H9 (cell line): ENCODE results near the gene CEP192. TPM values are rescaled to one million over a fixed set of nuclear protein-coding genes. Genes with fewer than 3 reads are reported as not detected.

ENCODE experiments used
- DNase-seq: peaks from one replicate; pipeline ENCODE4 v3.0.0-alpha.2; 2017
- H2AFZ ChIP-seq: one replicate; pipeline ENCODE4 v1.6.1; 2013; ENCODE audit warnings: mild to moderate bottlenecking, low read length, control low read depth, moderate library complexity
- H2AK5ac ChIP-seq: 2 replicates; pipeline ENCODE4 v1.6.1; 2013; ENCODE audit warnings: low read length, control low read depth, mixed read lengths; ENCODE audit not compliant: insufficient read length
- H2BK120ac ChIP-seq: one replicate; pipeline ENCODE4 v1.6.1; 2013; ENCODE audit warnings: low read depth, mild to moderate bottlenecking, low read length, control low read depth, inconsistent platforms; ENCODE audit not compliant: poor library complexity, severe bottlenecking
- H2BK12ac ChIP-seq: 2 replicates; pipeline ENCODE4 v1.6.1; 2013; ENCODE audit warnings: low read length, control low read depth, mixed read lengths, low read depth; ENCODE audit not compliant: insufficient read length
- H2BK15ac ChIP-seq: 2 replicates; pipeline ENCODE4 v1.6.1; 2013; ENCODE audit warnings: low read depth, low read length, control low read depth
- H2BK20ac ChIP-seq: one replicate; pipeline ENCODE4 v1.6.1; 2013; ENCODE audit warnings: low read depth, mild to moderate bottlenecking, low read length, control low read depth, inconsistent platforms; ENCODE audit not compliant: poor library complexity, severe bottlenecking
- H2BK5ac ChIP-seq: 2 replicates; pipeline ENCODE4 v1.6.1; 2013; ENCODE audit warnings: low read length, control low read depth, mixed read lengths; ENCODE audit not compliant: insufficient read length
- H3K14ac ChIP-seq: 2 replicates; pipeline ENCODE4 v1.6.1; 2013; ENCODE audit warnings: low read length, control low read depth; ENCODE audit not compliant: insufficient read depth
- H3K18ac ChIP-seq: 2 replicates; pipeline ENCODE4 v1.6.1; 2013; ENCODE audit warnings: low read depth, mild to moderate bottlenecking, mixed read lengths, low read length, control low read depth; ENCODE audit not compliant: insufficient read length
- H3K23ac ChIP-seq: 2 replicates; pipeline ENCODE4 v1.6.1; 2013; ENCODE audit warnings: low read length, control low read depth, mixed read lengths, low read depth; ENCODE audit not compliant: insufficient read length
- H3K23me2 ChIP-seq: 2 replicates; pipeline ENCODE4 v1.6.1; 2013; ENCODE audit warnings: low read depth, mild to moderate bottlenecking, mixed read lengths, low read length, control low read depth; ENCODE audit not compliant: insufficient read length, poor library complexity, severe bottlenecking
- H3K27ac ChIP-seq: 2 replicates; pipeline ENCODE4 v1.5.1; 2013; ENCODE audit warnings: low read length, control low read depth, mixed read lengths, low read depth; ENCODE audit not compliant: insufficient read length
- H3K27me3 ChIP-seq: 2 replicates; pipeline ENCODE4 v1.6.1; 2013; ENCODE audit warnings: low read length, control low read depth, inconsistent platforms; ENCODE audit not compliant: insufficient read depth
- H3K4ac ChIP-seq: 2 replicates; pipeline ENCODE4 v1.6.1; 2013; ENCODE audit warnings: low read depth, mild to moderate bottlenecking, control low read depth, inconsistent platforms, low read length, moderate library complexity
- H3K4me1 ChIP-seq: 2 replicates; pipeline ENCODE4 v1.6.1; 2013; ENCODE audit warnings: low read length, control low read depth, inconsistent platforms; ENCODE audit not compliant: insufficient read depth
- H3K4me2 ChIP-seq: 2 replicates; pipeline ENCODE4 v1.6.1; 2013; ENCODE audit warnings: low read length, control low read depth, mixed read lengths; ENCODE audit not compliant: insufficient read length, insufficient read depth
- H3K56ac ChIP-seq: 2 replicates; pipeline ENCODE4 v1.6.1; 2013; ENCODE audit warnings: low read depth, mild to moderate bottlenecking, mixed read lengths, low read length, control low read depth; ENCODE audit not compliant: insufficient read length
- H3K79me1 ChIP-seq: 2 replicates; pipeline ENCODE4 v1.6.1; 2013; ENCODE audit warnings: low read depth, mild to moderate bottlenecking, moderate library complexity, low read length, control low read depth, inconsistent platforms; ENCODE audit not compliant: insufficient read depth, poor library complexity, severe bottlenecking
- H3K79me2 ChIP-seq: 2 replicates; pipeline ENCODE4 v1.6.1; 2013; ENCODE audit warnings: low read length, control low read depth, inconsistent platforms; ENCODE audit not compliant: insufficient read depth
- H3K9ac ChIP-seq: 2 replicates; pipeline ENCODE4 v1.6.1; 2013; ENCODE audit warnings: low read length, control low read depth, mixed read lengths; ENCODE audit not compliant: insufficient read length; ENCODE audit errors: extremely low read depth
- H3K9me3 ChIP-seq: one replicate; pipeline ENCODE4 v1.6.1; 2013; ENCODE audit warnings: low read depth, low read length, inconsistent platforms; ENCODE audit not compliant: control insufficient read depth
- H3T11ph ChIP-seq: one replicate; pipeline ENCODE4 v1.6.1; 2013; ENCODE audit warnings: mild to moderate bottlenecking, low read length, control low read depth, inconsistent platforms
- H4K20me1 ChIP-seq: one replicate; pipeline ENCODE4 v1.6.1; 2013; ENCODE audit not compliant: control insufficient read depth, insufficient read length, insufficient read depth
- H4K5ac ChIP-seq: 2 replicates; pipeline ENCODE4 v1.6.1; 2013; ENCODE audit warnings: low read depth, mild to moderate bottlenecking, mixed read lengths, low read length, control low read depth; ENCODE audit not compliant: insufficient read length
- H4K8ac ChIP-seq: replicated peaks from 2 replicates; pipeline ENCODE4 v1.6.1; 2013; ENCODE audit warnings: low read length, control low read depth, mixed read lengths, low read depth; ENCODE audit not compliant: insufficient read length
- H4K91ac ChIP-seq: 2 replicates; pipeline ENCODE4 v1.6.1; 2013; ENCODE audit warnings: low read depth, mild to moderate bottlenecking, moderate library complexity, mixed read lengths, low read length, control low read depth; ENCODE audit not compliant: insufficient read length
- H3K27ac Mint-ChIP-seq, 3 experiments: 2 replicates in 2 of 3; 3 replicates in 1 of 3; pipeline ENCODE4 v1.8.0; 2020 to 2021; ENCODE audit warnings: mixed read lengths in 3 of 3, mild to moderate bottlenecking in 1 of 3, moderate library complexity in 1 of 3
- H3K27me3 Mint-ChIP-seq: 2 replicates; pipeline ENCODE4 v1.8.0; 2021; ENCODE audit warnings: low read depth, mild to moderate bottlenecking, moderate library complexity, mixed read lengths
- H3K36me3 Mint-ChIP-seq, 3 experiments: 2 replicates in 2 of 3; 3 replicates in 1 of 3; pipeline ENCODE4 v1.8.0; 2020 to 2021; ENCODE audit warnings: low read depth in 3 of 3, mixed read lengths in 3 of 3; ENCODE audit not compliant: insufficient read depth in 1 of 3
- H3K4me1 Mint-ChIP-seq, 2 experiments: 2 replicates each; pipeline ENCODE4 v1.8.0; 2020; ENCODE audit warnings: mixed read lengths in 2 of 2
- H3K4me3 Mint-ChIP-seq, 2 experiments: 2 replicates in 1 of 2; 3 replicates in 1 of 2; pipeline ENCODE4 v1.8.0; 2020 to 2021; ENCODE audit warnings: mild to moderate bottlenecking in 2 of 2, mixed read lengths in 2 of 2, moderate library complexity in 1 of 2
- H3K9me3 Mint-ChIP-seq, 2 experiments: 2 replicates in 1 of 2; 3 replicates in 1 of 2; pipeline ENCODE4 v1.8.0; 2020; ENCODE audit warnings: mild to moderate bottlenecking in 2 of 2, mixed read lengths in 2 of 2, moderate library complexity in 1 of 2
- CTCF ChIP-seq: fragments of 200-600 bp; sonication (generic); conservative IDR thresholded peaks from 3 replicates; pipeline ENCODE4 v1.8.0; 2021; ENCODE audit warnings: antibody characterized with exemption, mild to moderate bottlenecking
- WGBS: extraction: QIAGEN DNeasy Blood & Tissue Kit; methylation state at CpG from one replicate; pipeline ENCODE4 v1.1.7; 2013; ENCODE audit warnings: missing lambda C conversion rate, low lambda C conversion rate, mixed read lengths; ENCODE audit not compliant: insufficient read length; ENCODE audit errors: extremely low coverage; 5-methylcytosine and 5-hydroxymethylcytosine counted together
- total RNA-seq: library from RNA; stranded (reverse); gene quantifications from 2 replicates; pipeline ENCODE4 v1.2.1, GENCODE V29; 2021

CEP192 gene
- total RNA-seq, 1 experiment from 2014 or later: 23.5 TPM

GRCh38 chr18:13017247-13017875 lies 26.2 kb downstream of the CEP192 start:
- no peaks in the 10 kb centered on the region for H3K23me2 ChIP-seq
- H3K23ac ChIP-seq: no peak overlapping the region
- H3K56ac ChIP-seq: no peak overlapping the region
- no peaks in the 10 kb centered on the region for H3K9me3 ChIP-seq
- no peak overlapping the region for H3K4me3 Mint-ChIP-seq
- no peak overlapping the region for H2BK120ac ChIP-seq
- no peak overlapping the region for H2AFZ ChIP-seq
- H3K4me1 ChIP-seq: no peaks in the 10 kb centered on the region
- no peak overlapping the region for H3K9ac ChIP-seq
- H4K20me1 ChIP-seq: no peaks in the 10 kb centered on the region
- no peak overlapping the region for H3T11ph ChIP-seq
- H3K4me1 Mint-ChIP-seq: no peaks in the 10 kb centered on the region
- H4K5ac ChIP-seq: no peak overlapping the region
- no peak overlapping the region for H2AK5ac ChIP-seq
- H3K14ac ChIP-seq: no peak overlapping the region
- H2BK20ac ChIP-seq: no peak overlapping the region
- no peak overlapping the region for H2BK15ac ChIP-seq
- no peak overlapping the region for H3K4me2 ChIP-seq
- no peak overlapping the region for H4K8ac ChIP-seq
- no peak overlapping the region for H2BK5ac ChIP-seq
- H3K27ac Mint-ChIP-seq: no peak overlapping the region
- H3K79me2 ChIP-seq: no peaks in the 10 kb centered on the region
- H4K91ac ChIP-seq: no peak overlapping the region
- peaks cover 31 to 82% (median 73%) of the 10 kb centered on the region in 3 experiments for H3K36me3 Mint-ChIP-seq
- no peak overlapping the region for H3K27ac ChIP-seq
- no peaks in the 10 kb centered on the region for H3K27me3 ChIP-seq
- DNase-seq: no peak
- no peak overlapping the region for H3K18ac ChIP-seq
- no peak overlapping the region for H3K4ac ChIP-seq
- no peak for TF ChIP-seq CTCF
- no peaks in the 10 kb centered on the region for H3K79me1 ChIP-seq
- no peaks in the 10 kb centered on the region for H3K27me3 Mint-ChIP-seq
- no peaks in the 10 kb centered on the region for H3K9me3 Mint-ChIP-seq
- H2BK12ac ChIP-seq: no peak overlapping the region
- whole genome bisulfite sequencing: no CpG with 5 or more reads among the region's 2 CpGs
